HepG2 (cell line): ENCODE measurements around the gene FOXN3. TPM values are rescaled to one million over a fixed set of nuclear protein-coding genes. Genes with fewer than 3 reads are reported as not detected.

Experiments
- CSRNP2 ChIP-seq: sonication (generic); formaldehyde crosslinking; conservative IDR thresholded peaks from 2 replicates; pipeline ENCODE4 v1.8.0; 2022; ENCODE audit warnings: low read depth, missing genetic modification reagents
- GPN1 ChIP-seq: sonication (generic); formaldehyde crosslinking; IDR thresholded peaks from 2 replicates; pipeline ENCODE4 v1.5.1; 2020; ENCODE audit warnings: missing genetic modification reagents, borderline replicate concordance
- GTF3A ChIP-seq: sonication (generic); formaldehyde crosslinking; conservative IDR thresholded peaks from 2 replicates; pipeline ENCODE4 v1.4.0; 2020; ENCODE audit warnings: mild to moderate bottlenecking, missing genetic modification reagents
- LRRFIP1 ChIP-seq: sonication (generic); formaldehyde crosslinking; conservative IDR thresholded peaks from 2 replicates; pipeline ENCODE4 v1.4.0; 2020; ENCODE audit warnings: missing genetic modification reagents
- MEIS1 ChIP-seq: sonication (generic); formaldehyde crosslinking; IDR thresholded peaks from 2 replicates; pipeline ENCODE4 v1.9.0; 2021; ENCODE audit warnings: mild to moderate bottlenecking, missing genetic modification reagents, moderate library complexity, borderline replicate concordance
- NCOA5 ChIP-seq: sonication (generic); formaldehyde crosslinking; IDR thresholded peaks from 2 replicates; pipeline ENCODE4 v1.4.0; 2020; ENCODE audit warnings: missing genetic modification reagents
- NFIB ChIP-seq: sonication (generic); formaldehyde crosslinking; IDR thresholded peaks from 2 replicates; pipeline ENCODE4 v1.9.0; 2021; ENCODE audit warnings: missing genetic modification reagents, mild to moderate bottlenecking, borderline replicate concordance
- RCOR2 ChIP-seq: IDR thresholded peaks from 2 replicates; pipeline ENCODE4 v1.6.1; 2016; ENCODE audit warnings: missing biosample characterization, missing genetic modification reagents
- SKIL ChIP-seq: sonication (generic); formaldehyde crosslinking; IDR thresholded peaks from 2 replicates; pipeline ENCODE4 v1.8.0; 2022; ENCODE audit warnings: missing genetic modification reagents, mild to moderate bottlenecking, moderate library complexity, borderline replicate concordance
- TRIM22 ChIP-seq: fragments of 450-650 bp; IDR thresholded peaks from 2 replicates; pipeline ENCODE4 v1.6.1; 2017
- ZBTB20 ChIP-seq: sonication (generic); formaldehyde crosslinking; IDR thresholded peaks from 2 replicates; pipeline ENCODE4 v1.8.1; 2023; ENCODE audit warnings: missing genetic modification reagents, low read depth, mild to moderate bottlenecking, borderline replicate concordance
- ZBTB37 ChIP-seq: sonication (generic); formaldehyde crosslinking; IDR thresholded peaks from 2 replicates; pipeline ENCODE4 v1.4.0; 2020; ENCODE audit warnings: mild to moderate bottlenecking, missing genetic modification reagents
- ZBTB7A ChIP-seq: sonication (generic); formaldehyde crosslinking; IDR thresholded peaks from 2 replicates; pipeline ENCODE4 v1.8.0; 2022; ENCODE audit warnings: mild to moderate bottlenecking, missing genetic modification reagents
- ZFP90 ChIP-seq: sonication (generic); formaldehyde crosslinking; IDR thresholded peaks from 2 replicates; pipeline ENCODE4 v1.8.0; 2022; ENCODE audit warnings: missing genetic modification reagents, mild to moderate bottlenecking, inconsistent platforms, borderline replicate concordance
- ZNF260 ChIP-seq: sonication (generic); formaldehyde crosslinking; IDR thresholded peaks from 2 replicates; pipeline ENCODE4 v1.4.0; 2020; ENCODE audit warnings: missing genetic modification reagents, low read depth, mild to moderate bottlenecking, borderline replicate concordance
- ZNF333 ChIP-seq: sonication (generic); formaldehyde crosslinking; IDR thresholded peaks from 2 replicates; pipeline ENCODE4 v1.4.0; 2020; ENCODE audit warnings: mild to moderate bottlenecking, missing genetic modification reagents, borderline replicate concordance
- ZNF431 ChIP-seq: sonication (generic); formaldehyde crosslinking; IDR thresholded peaks from 2 replicates; pipeline ENCODE4 v1.9.0; 2022; ENCODE audit warnings: missing genetic modification reagents, low read depth, mild to moderate bottlenecking, borderline replicate concordance
- ZNF446 ChIP-seq: sonication (generic); formaldehyde crosslinking; IDR thresholded peaks from 2 replicates; pipeline ENCODE4 v1.5.0; 2020; ENCODE audit warnings: mild to moderate bottlenecking, missing genetic modification reagents
- ZNF580 ChIP-seq: IDR thresholded peaks from 2 replicates; pipeline ENCODE4 v1.6.1; 2016; ENCODE audit warnings: low read depth, borderline replicate concordance
- ZNF772 ChIP-seq: sonication (generic); formaldehyde crosslinking; IDR thresholded peaks from 2 replicates; pipeline ENCODE4 v1.5.0; 2020; ENCODE audit warnings: mild to moderate bottlenecking, missing genetic modification reagents
- ZSCAN30 ChIP-seq: sonication (generic); formaldehyde crosslinking; IDR thresholded peaks from 2 replicates; pipeline ENCODE4 v1.5.0; 2020; ENCODE audit warnings: mild to moderate bottlenecking, missing genetic modification reagents
- polyA plus RNA-seq, 8 experiments: library from polyadenylated mRNA; depleted of rRNA in 3 of 8; stranded (reverse) in 7 of 8; unstranded in 1 of 8; fragments of >200 nt; fragmentation: Illumina TruSeq in 4 of 8; extraction: Trizol in 4 of 8; gene quantifications; 2 replicates each; pipeline versions ENCODE4 v1.2.1 to v1.2.3, GENCODE V29; 2011 to 2016; ENCODE audit warnings: low read depth in 4 of 8, missing spikeins in 1 of 8, mixed read lengths in 1 of 8; ENCODE audit not compliant: insufficient read depth in 1 of 8
- total RNA-seq, 5 experiments: library from RNA; depleted of rRNA; stranded (reverse); fragments of >200 nt; fragmentation: Illumina TruSeq; extraction: Trizol; gene quantifications; 2 replicates each; pipeline ENCODE4 v1.2.3, GENCODE V29; 2016; ENCODE audit warnings: low read depth in 1 of 5

FOXN3 gene
- total and polyA plus RNA-seq, 2 of the 13 experiments (the other 11 are each of a cell fraction or from before 2014, with no cell fraction given) = 32.4 to 70.2 TPM

- TF ChIP-seq SKIL (peak; percentile 63; the same call in 1 of the 2 replicates), ZNF446 (CRISPR knock-in tag) (no peak), ZBTB7A (CRISPR knock-in tag) (no peak), ZFP90 (CRISPR knock-in tag) (0 out of 2 replicates have a peak, but pooled peaks have one; percentile 11), ZNF260 (CRISPR knock-in tag) (no peak), ZNF772 (CRISPR knock-in tag) (peak; percentile 43; the same call in 1 of the 2 replicates), NCOA5 (CRISPR knock-in tag) (no peak), TRIM22 (no peak), MEIS1 (CRISPR knock-in tag) (0 out of 2 replicates have a peak, but pooled peaks have one; percentile 35), GTF3A (CRISPR knock-in tag) (no peak), ZBTB20 (CRISPR knock-in tag) (no peak), LRRFIP1 (CRISPR knock-in tag) (no peak), ZSCAN30 (CRISPR knock-in tag) (no peak), ZBTB37 (CRISPR knock-in tag) (no peak), RCOR2 (CRISPR knock-in tag) (peak; percentile 78; the same call in 1 of the 2 replicates), GPN1 (no peak), ZNF431 (CRISPR knock-in tag) (no peak), ZNF580 (CRISPR knock-in tag) (0 out of 2 replicates have a peak, but pooled peaks have one; percentile 20), NFIB (no peak), ZNF333 (CRISPR knock-in tag) (no peak), CSRNP2 (no peak)
Measured at GRCh38 chr14:89391123-89391522, 25.9 kb downstream of the FOXN3 start (continued).
